Neural crest cell (in vitro differentiated cells): ENCODE results near the gene PTPRM. TPM values are rescaled to one million over a fixed set of nuclear protein-coding genes. Genes with fewer than 3 reads are reported as not detected.
A peak's percentile ranks its signal among the peaks of the same experiment; 100 is the strongest.

ENCODE experiments used
- DNase-seq: peaks from one replicate; pipeline ENCODE4 v3.0.0; 2021; ENCODE audit warnings: low read depth, mixed read lengths, low spot score
- H3K27ac Mint-ChIP-seq: one replicate; pipeline ENCODE4 v1.8.0; 2021; ENCODE audit warnings: mild to moderate bottlenecking, mixed read lengths; ENCODE audit not compliant: unreplicated experiment
- H3K27me3 Mint-ChIP-seq: 2 replicates; pipeline ENCODE4 v1.8.0; 2021; ENCODE audit warnings: low read depth, mild to moderate bottlenecking, mixed read lengths
- H3K36me3 Mint-ChIP-seq: 2 replicates; pipeline ENCODE4 v1.8.0; 2021; ENCODE audit warnings: low read depth, mild to moderate bottlenecking, mixed read lengths
- H3K4me1 Mint-ChIP-seq: 2 replicates; pipeline ENCODE4 v1.8.0; 2021; ENCODE audit warnings: mixed read lengths
- H3K4me3 Mint-ChIP-seq: one replicate; pipeline ENCODE4 v1.8.0; 2021; ENCODE audit warnings: mild to moderate bottlenecking, mixed read lengths
- H3K9me3 Mint-ChIP-seq: 2 replicates; pipeline ENCODE4 v1.8.0; 2021; ENCODE audit warnings: mixed read lengths
- total RNA-seq: library from RNA; stranded (reverse); gene quantifications from 2 replicates; pipeline ENCODE4 v1.2.1, GENCODE V29; 2021
- TF ChIP-seq, protein P1 (sequence below): fragments of 200-600 bp; sonication (generic); conservative IDR thresholded peaks from 2 replicates; pipeline ENCODE4 v1.5.0; 2021; ENCODE audit warnings: antibody characterized with exemption, mild to moderate bottlenecking

PTPRM gene
- total RNA-seq, 1 donor from 2014 or later, result 7.7 TPM

DNA sequence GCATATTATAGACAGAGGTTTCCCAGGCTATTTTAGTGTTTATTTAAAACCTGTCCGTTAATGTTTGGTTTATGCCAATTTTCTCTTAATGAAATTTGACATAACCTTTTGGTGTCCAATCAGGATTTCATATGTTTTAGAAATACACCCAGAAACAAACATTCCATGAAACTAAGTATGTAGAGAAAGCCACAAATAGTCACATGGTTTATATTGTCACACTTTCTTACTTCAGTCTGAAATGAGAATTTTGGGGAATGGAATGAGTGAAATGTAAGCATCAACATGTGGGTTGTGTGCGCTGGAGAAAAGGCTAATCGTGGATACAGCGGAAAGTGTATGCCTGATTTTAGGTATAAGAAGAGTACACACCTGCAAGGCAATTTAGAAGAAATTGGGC, 765.2 kb downstream of the PTPRM start:
- Mint-ChIP-seq H3K4me1 (no peaks in the 10 kb centered on the region), H3K27ac (peak overlapping the region; percentile 78), H3K9me3 (no peaks in the 10 kb centered on the region), H3K36me3 (no peaks in the 10 kb centered on the region), H3K4me3 (no peak overlapping the region), H3K27me3 (no peaks in the 10 kb centered on the region)
- TF ChIP-seq, protein P1, sequence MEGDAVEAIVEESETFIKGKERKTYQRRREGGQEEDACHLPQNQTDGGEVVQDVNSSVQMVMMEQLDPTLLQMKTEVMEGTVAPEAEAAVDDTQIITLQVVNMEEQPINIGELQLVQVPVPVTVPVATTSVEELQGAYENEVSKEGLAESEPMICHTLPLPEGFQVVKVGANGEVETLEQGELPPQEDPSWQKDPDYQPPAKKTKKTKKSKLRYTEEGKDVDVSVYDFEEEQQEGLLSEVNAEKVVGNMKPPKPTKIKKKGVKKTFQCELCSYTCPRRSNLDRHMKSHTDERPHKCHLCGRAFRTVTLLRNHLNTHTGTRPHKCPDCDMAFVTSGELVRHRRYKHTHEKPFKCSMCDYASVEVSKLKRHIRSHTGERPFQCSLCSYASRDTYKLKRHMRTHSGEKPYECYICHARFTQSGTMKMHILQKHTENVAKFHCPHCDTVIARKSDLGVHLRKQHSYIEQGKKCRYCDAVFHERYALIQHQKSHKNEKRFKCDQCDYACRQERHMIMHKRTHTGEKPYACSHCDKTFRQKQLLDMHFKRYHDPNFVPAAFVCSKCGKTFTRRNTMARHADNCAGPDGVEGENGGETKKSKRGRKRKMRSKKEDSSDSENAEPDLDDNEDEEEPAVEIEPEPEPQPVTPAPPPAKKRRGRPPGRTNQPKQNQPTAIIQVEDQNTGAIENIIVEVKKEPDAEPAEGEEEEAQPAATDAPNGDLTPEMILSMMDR, result no peak
- no peak for DNase-seq

DNA sequence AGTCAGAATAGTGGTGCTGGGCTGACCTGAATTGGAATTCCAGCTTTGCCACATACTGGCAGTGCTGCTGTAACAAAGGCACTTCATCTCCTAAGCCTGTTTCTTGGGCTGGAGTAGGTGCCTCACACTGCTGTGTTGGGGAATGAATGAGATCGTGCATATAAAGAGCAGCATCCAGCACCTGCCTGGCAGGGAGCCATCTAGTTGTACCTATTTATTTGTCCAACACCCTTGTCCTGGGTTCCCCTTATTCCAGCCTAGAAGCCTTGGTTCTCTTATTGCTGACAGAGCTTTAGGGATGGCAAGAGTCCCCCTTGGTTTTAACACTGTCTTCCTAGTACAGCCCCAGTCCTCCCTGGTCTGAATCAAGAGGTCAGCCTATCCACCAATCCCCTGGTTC, 766.8 kb downstream of the PTPRM start:
- H3K27ac Mint-ChIP-seq, result no peak overlapping the region

DNA sequence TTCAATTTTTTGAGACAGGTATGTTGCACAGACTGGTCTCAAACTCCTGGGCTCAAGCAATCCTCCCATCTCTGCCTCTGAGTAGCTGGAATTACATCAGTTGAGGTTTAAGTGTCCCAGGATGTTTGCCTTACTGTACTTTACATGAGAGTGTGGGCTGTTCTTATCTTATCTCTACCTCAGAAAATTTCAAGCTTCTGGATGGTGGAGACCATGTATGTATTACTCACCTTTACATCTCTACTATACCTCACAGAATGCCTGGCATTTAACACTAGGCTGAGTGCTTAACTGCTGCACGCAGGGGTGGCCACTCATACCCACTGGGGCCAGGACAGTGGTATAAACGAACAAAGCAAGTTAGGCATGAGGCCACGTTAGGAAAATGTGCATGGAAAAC, 770.1 kb downstream of the PTPRM start:
- no peak for DNase-seq
- H3K36me3 Mint-ChIP-seq, result no peaks in the 10 kb centered on the region
- TF ChIP-seq, protein P1, result no peak
- peaks cover 6% of the 10 kb centered on the region for H3K4me1 Mint-ChIP-seq
- no peak overlapping the region for H3K4me3 Mint-ChIP-seq
- no peak overlapping the region for H3K27ac Mint-ChIP-seq
- H3K27me3 Mint-ChIP-seq, result no peaks in the 10 kb centered on the region
- H3K9me3 Mint-ChIP-seq, result no peaks in the 10 kb centered on the region

More for the DNA sequence above, 766.8 kb downstream of the PTPRM start:
- no peaks in the 10 kb centered on the region for H3K36me3 Mint-ChIP-seq
- no peaks in the 10 kb centered on the region for H3K4me1 Mint-ChIP-seq
- H3K9me3 Mint-ChIP-seq, result no peaks in the 10 kb centered on the region
- TF ChIP-seq, protein P1, result no peak
- no peaks in the 10 kb centered on the region for H3K27me3 Mint-ChIP-seq
- no peak overlapping the region for H3K4me3 Mint-ChIP-seq
- no peak for DNase-seq

DNA sequence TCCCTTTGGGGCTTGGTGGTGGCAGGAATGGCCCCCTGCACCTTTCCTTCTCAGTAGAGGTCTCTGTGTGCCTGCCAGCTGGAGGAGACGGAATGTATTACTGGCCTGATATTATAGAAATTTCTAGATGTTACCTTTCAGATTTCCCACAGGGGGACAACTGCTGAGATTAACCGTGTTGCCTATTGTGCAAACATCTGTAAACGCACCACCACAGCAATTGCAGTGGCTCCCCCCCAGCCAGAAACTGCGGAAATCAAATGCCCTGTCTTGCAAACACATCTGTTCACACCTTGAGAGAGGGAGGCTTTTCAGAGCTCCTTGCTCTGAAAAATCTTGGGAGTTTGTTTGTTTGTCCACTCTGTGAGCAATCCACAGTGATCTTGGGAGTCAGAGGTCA, 772.1 kb downstream of the PTPRM start:
- Mint-ChIP-seq H3K27ac (no peak overlapping the region), H3K4me3 (no peak overlapping the region), H3K4me1 (peaks cover 6% of the 10 kb centered on the region), H3K36me3 (no peaks in the 10 kb centered on the region), H3K27me3 (no peaks in the 10 kb centered on the region), H3K9me3 (no peaks in the 10 kb centered on the region)
- no peak for DNase-seq
- TF ChIP-seq, protein P1, result no peak

DNA sequence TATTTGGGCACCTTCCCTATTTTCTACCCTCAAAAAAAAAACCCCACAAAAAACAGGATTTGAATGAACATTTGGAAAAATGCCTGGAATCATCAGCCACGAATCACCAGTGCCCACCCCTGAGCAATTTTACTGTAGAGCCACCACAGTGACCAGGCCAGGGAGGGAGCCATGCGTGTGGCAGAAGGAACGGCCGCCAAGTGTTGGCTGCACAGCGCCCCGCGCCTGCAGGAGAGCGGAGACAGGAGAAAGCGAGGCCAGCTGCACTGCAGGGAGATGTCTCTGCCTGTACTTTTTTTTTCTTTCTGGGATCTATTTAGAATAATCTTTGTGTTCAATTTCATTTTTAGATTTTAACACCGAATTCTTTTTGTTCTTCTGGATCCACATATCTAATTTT, 772.8 kb downstream of the PTPRM start:
- H3K27ac Mint-ChIP-seq, result no peak overlapping the region
- TF ChIP-seq, protein P1, result no peak
- no peak for DNase-seq
- no peaks in the 10 kb centered on the region for H3K27me3 Mint-ChIP-seq
- H3K9me3 Mint-ChIP-seq, result no peaks in the 10 kb centered on the region
- peaks cover 6% of the 10 kb centered on the region for H3K4me1 Mint-ChIP-seq
- H3K36me3 Mint-ChIP-seq, result no peaks in the 10 kb centered on the region
- no peak overlapping the region for H3K4me3 Mint-ChIP-seq
